ENCODE results near the gene UBE3D. TPM values are rescaled to one million over a fixed set of nuclear protein-coding genes. Genes with fewer than 3 reads are reported as not detected.

Gene UBE3D
- total and polyA plus RNA-seq, 2 donors (not counting 1 experiment from before 2014, with no cell fraction given), result 3.3 to 11.5 TPM

GRCh38 chr6:83069633-83070032 is 4.0 kb upstream of the UBE3D start:
- no peaks in the 10 kb centered on the region for H3K27me3 ChIP-seq (replicated peaks in 1 of 4; ENCODE audit: control extremely low read depth in 1 of 4, control insufficient read depth in 3 of 4, insufficient read depth in 4 of 4, low read length in 3 of 4)
- H3K27ac Mint-ChIP-seq, result no peak overlapping the region
- H3K4me2 ChIP-seq (replicated peaks; ENCODE audit: low read depth, low read length, poor library complexity, severe bottlenecking), result no peak overlapping the region
- no peaks in the 10 kb centered on the region for H4K20me1 ChIP-seq (ENCODE audit: control insufficient read depth, insufficient read depth, low read length, poor library complexity, severe bottlenecking)
- no peaks in the 10 kb centered on the region for H3K9me3 ChIP-seq (ENCODE audit: control extremely low read depth in 1 of 3, control insufficient read depth in 2 of 3, insufficient read depth in 1 of 3, low read length in 2 of 3)
- no peak overlapping the region for H3K9ac ChIP-seq (ENCODE audit: low read length)
- H2AFZ ChIP-seq (ENCODE audit: insufficient read depth, low read depth, low read length, poor library complexity, severe bottlenecking), result no peak overlapping the region
- no peak for ATAC-seq (ENCODE audit: low read depth)
- no peaks in the 10 kb centered on the region for H3K36me3 ChIP-seq (replicated peaks in 1 of 2; ENCODE audit: control extremely low read depth in 1 of 2, control insufficient read depth in 1 of 2, extremely low read depth in 1 of 2, insufficient read depth in 2 of 2, low read length in 1 of 2)
- H3K79me2 ChIP-seq (ENCODE audit: control insufficient read depth, insufficient read depth, low read length), result peaks cover 69% of the 10 kb centered on the region
- H3K9me3 Mint-ChIP-seq (ENCODE audit: insufficient read depth), result no peaks in the 10 kb centered on the region
- no peak overlapping the region for H3K4me3 ChIP-seq (ENCODE audit: control extremely low read depth in 1 of 5, extremely low read depth in 1 of 5, insufficient read depth in 1 of 5, low read depth in 2 of 5, low read length in 4 of 5)
- H3K4me1 Mint-ChIP-seq, result peaks cover 43% of the 10 kb centered on the region
- ChIA-PET CTCF (interaction anchor here (2.6 to 7.6 kb wide), 2 partner anchors 14 to 145 kb away, joined by 13 to 92 read pairs; no protein-coding TSS in a partner anchor), POLR2A (no interaction called here)
- TF ChIP-seq CTCF (IDR thresholded peaks at IDR 0.05) (no peak), EZH2 (IDR thresholded peaks at IDR 0.05; ENCODE audit: borderline replicate concordance, insufficient read depth, low read depth, low read length, poor library complexity, severe bottlenecking) (no peak)
- intact Hi-C loops (cut with micrococcal nuclease), result loop anchor here (2.0 to 5.0 kb wide), 3 partner anchors 53 to 822 kb away; partner anchors contain the start of gene IBTK
- H3K27ac ChIP-seq (ENCODE audit: low read length in 2 of 2), result peak overlapping the region in 1 of 2 donors; percentile 43
- H3K4me3 Mint-ChIP-seq, result no peak overlapping the region
- DNase-seq, result no peak
- no peaks in the 10 kb centered on the region for H3K27me3 Mint-ChIP-seq
- H3K4me1 ChIP-seq (ENCODE audit: control insufficient read depth in 2 of 2, insufficient read depth in 2 of 2, low read length in 2 of 2), result peaks cover 31 to 39% of the 10 kb centered on the region in 2 donors

- DNase-seq (no peak), ATAC-seq (ENCODE audit: low read depth) (no peak)
- H3K4me1 Mint-ChIP-seq, result peaks cover 52% of the 10 kb centered on the region
- peak overlapping the region; percentile 96 for H2AFZ ChIP-seq (ENCODE audit: insufficient read depth, low read depth, low read length, poor library complexity, severe bottlenecking)
- peak overlapping the region; percentile 85 for H3K4me2 ChIP-seq (replicated peaks; ENCODE audit: low read depth, low read length, poor library complexity, severe bottlenecking)
- peak overlapping the region; percentile 98 for H3K4me3 Mint-ChIP-seq
- ChIA-PET POLR2A (no interaction called here), CTCF (interaction anchor here (1.5 to 7.6 kb wide), 4 partner anchors 13 to 154 kb away, joined by 3 to 103 read pairs (median 51); no protein-coding TSS in a partner anchor)
- no peaks in the 10 kb centered on the region for H3K27me3 Mint-ChIP-seq
- peak overlapping the region; percentile 89 to 94 for H3K27ac ChIP-seq (ENCODE audit: low read length in 2 of 2)
- peak overlapping the region in 4 of 5 experiments; percentile 32 to 91 (median 82) for H3K4me3 ChIP-seq (ENCODE audit: control extremely low read depth in 1 of 5, extremely low read depth in 1 of 5, insufficient read depth in 1 of 5, low read depth in 2 of 5, low read length in 4 of 5)
- peaks cover 65% of the 10 kb centered on the region for H3K79me2 ChIP-seq (ENCODE audit: control insufficient read depth, insufficient read depth, low read length)
- H3K9ac ChIP-seq (ENCODE audit: low read length), result peak overlapping the region; percentile 94
- H3K9me3 Mint-ChIP-seq (ENCODE audit: insufficient read depth), result no peaks in the 10 kb centered on the region
- TF ChIP-seq CTCF (IDR thresholded peaks at IDR 0.05), result no peak
- TF ChIP-seq EZH2 (IDR thresholded peaks at IDR 0.05; ENCODE audit: borderline replicate concordance, insufficient read depth, low read depth, low read length, poor library complexity, severe bottlenecking), result no peak
- intact Hi-C loops (cut with micrococcal nuclease), result loop anchor here (5.0 kb wide), 2 partner anchors 54 to 821 kb away; partner anchors contain the start of gene IBTK
- H4K20me1 ChIP-seq (ENCODE audit: control insufficient read depth, insufficient read depth, low read length, poor library complexity, severe bottlenecking), result no peaks in the 10 kb centered on the region
- no peaks in the 10 kb centered on the region for H3K9me3 ChIP-seq (ENCODE audit: control extremely low read depth in 1 of 3, control insufficient read depth in 2 of 3, insufficient read depth in 1 of 3, low read length in 2 of 3)
- no peaks in the 10 kb centered on the region for H3K27me3 ChIP-seq (replicated peaks in 1 of 4; ENCODE audit: control extremely low read depth in 1 of 4, control insufficient read depth in 3 of 4, insufficient read depth in 4 of 4, low read length in 3 of 4)
- H3K27ac Mint-ChIP-seq, result peak overlapping the region; percentile 95
- H3K4me1 ChIP-seq (ENCODE audit: control insufficient read depth in 2 of 2, insufficient read depth in 2 of 2, low read length in 2 of 2), result peaks cover 35 to 41% of the 10 kb centered on the region in 2 donors
- H3K36me3 ChIP-seq (replicated peaks in 1 of 2; ENCODE audit: control extremely low read depth in 1 of 2, control insufficient read depth in 1 of 2, extremely low read depth in 1 of 2, insufficient read depth in 2 of 2, low read length in 1 of 2), result no peaks in the 10 kb centered on the region
- no CpG with 5 or more reads among the region's 6 CpGs for WGBS (ENCODE audit: insufficient coverage)
Measured at GRCh38 chr6:83068616-83069015, 3.0 kb upstream of the UBE3D start.

All from B cell (primary cell).